Measurements from ENCODE around the gene SH3RF3. TPM values are rescaled to one million over a fixed set of nuclear protein-coding genes. Genes with fewer than 3 reads are reported as not detected.
A peak's percentile ranks its signal among the peaks of the same experiment; 100 is the strongest.

SH3RF3 gene
- total and polyA plus RNA-seq, 2 of the 13 experiments (the other 11 are each of a cell fraction or from before 2014, with no cell fraction given), result 0.04 TPM; not detected in 1

- Histone ChIP-seq H3K27ac (ENCODE audit: extremely low read length, insufficient read depth, low read length) (no peak overlapping the region), H3K4me3 (replicated peaks in 1 of 3; ENCODE audit: insufficient read depth in 1 of 3, low read depth in 2 of 3, low read length in 3 of 3) (no peak overlapping the region), H3K36me3 (replicated peaks in 1 of 2; ENCODE audit: control insufficient read depth in 1 of 2, insufficient read depth in 2 of 2, low read length in 2 of 2) (no peaks in the 10 kb centered on the region), H3K4me2 (ENCODE audit: low read depth, low read length) (no peak overlapping the region), H3K9me3 (ENCODE audit: low read length) (no peaks in the 10 kb centered on the region), H3K27me3 (ENCODE audit: control insufficient read depth in 1 of 2, insufficient read depth in 2 of 2, low read length in 2 of 2) (no peaks in the 10 kb centered on the region), H4K20me1 (ENCODE audit: insufficient read depth, low read length) (no peaks in the 10 kb centered on the region), H2AFZ (ENCODE audit: low read length) (no peak overlapping the region), H3K9ac (ENCODE audit: insufficient read depth, low read depth, low read length) (no peak overlapping the region), H3K79me2 (ENCODE audit: insufficient read depth, low read length) (no peaks in the 10 kb centered on the region), H3K4me1 (ENCODE audit: insufficient read depth, low read length) (peaks cover 25% of the 10 kb centered on the region)
- intact Hi-C loops (cut with micrococcal nuclease; ENCODE audit: unreplicated experiment) (no loop called here), in situ Hi-C loops (cut with HindIII; ENCODE audit: extremely low pct_ligation_motif_present, low pct_unique_long_range_greater_than_20kb) (no loop called here)
- TF ChIP-seq E2F1 (CRISPR knock-in tag; IDR thresholded peaks at IDR 0.05), result no peak
- TF ChIP-seq CTCF (CRISPR knock-in tag; IDR thresholded peaks at IDR 0.05), result 0 out of 2 replicates have a peak, but pooled peaks have one; percentile 12
- no peak for TF ChIP-seq ZNF3 (CRISPR knock-in tag; IDR thresholded peaks at IDR 0.05)
- 0 out of 2 replicates have a peak, but pooled peaks have one; percentile 15 for TF ChIP-seq MNT (IDR thresholded peaks at IDR 0.05)
- no peak for TF ChIP-seq ZNF7 (CRISPR knock-in tag; IDR thresholded peaks at IDR 0.05)
- 61% methylated on average over 15 of the region's 16 CpGs for WGBS (ENCODE audit: low lambda C conversion rate)
- ChIA-PET POLR2A (no interaction called here), CTCF (ENCODE audit: low intra/inter-chr PET ratio, low total read pairs) (no interaction called here)
- ATAC-seq (peak; percentile 47; the same call in 2 of the 3 replicates), DNase-seq (ENCODE audit: low spot score) (no peak), FAIRE-seq (no peak)
- no TSS peak for BruUV-seq (replicated peaks)
Measured at GRCh38 chr2:109222825-109223471, 93.9 kb downstream of the SH3RF3 start.
